WTC11 (cell line): Measurements from ENCODE around the gene LENEP. TPM values are rescaled to one million over a fixed set of nuclear protein-coding genes. Genes with fewer than 3 reads are reported as not detected.
A peak's percentile ranks its signal among the peaks of the same experiment; 100 is the strongest.

ENCODE experiments used
- ATAC-seq: fragments of 200-7000 bp; cut with Tn5 transposase; 2 replicates; pipeline ENCODE4 v1.10.0; 2021; ENCODE audit warnings: mild to moderate bottlenecking, moderate library complexity
- CTCF ChIA-PET: fragments of 300-600 bp; sonication (Branson Sonifier 250); formaldehyde crosslinking; loops from one replicate; lab custom pipeline; 2021; ENCODE audit warnings: antibody characterized with exemption; lab: Charles Lee
- POLR2A ChIA-PET: fragments of 350-600 bp; sonication (Branson Sonifier 250); formaldehyde crosslinking; loops from one replicate; lab custom pipeline; 2021; ENCODE audit warnings: antibody characterized with exemption; lab: Charles Lee
- DNase-seq: peaks from one replicate; pipeline ENCODE4 v3.0.0; 2021; ENCODE audit warnings: low spot score
- H3K27ac Mint-ChIP-seq: 2 replicates; pipeline ENCODE4 v1.8.0; 2021; ENCODE audit warnings: mixed read lengths
- H3K27me3 Mint-ChIP-seq: 2 replicates; pipeline ENCODE4 v1.8.0; 2021; ENCODE audit warnings: low read depth, mild to moderate bottlenecking, moderate library complexity, mixed read lengths
- H3K36me3 Mint-ChIP-seq: 2 replicates; pipeline ENCODE4 v1.8.0; 2021; ENCODE audit warnings: mixed read lengths
- H3K4me1 Mint-ChIP-seq: 2 replicates; pipeline ENCODE4 v1.8.0; 2022; ENCODE audit warnings: mixed read lengths
- H3K4me3 Mint-ChIP-seq: 2 replicates; pipeline ENCODE4 v1.8.0; 2021; ENCODE audit warnings: mild to moderate bottlenecking, moderate library complexity, mixed read lengths
- H3K9me3 Mint-ChIP-seq: 2 replicates; pipeline ENCODE4 v1.8.0; 2021; ENCODE audit warnings: mixed read lengths
- CBFB ChIP-seq: sonication (generic); formaldehyde crosslinking; IDR thresholded peaks from 2 replicates; pipeline ENCODE4 v1.8.1; 2022; ENCODE audit warnings: mild to moderate bottlenecking, low read depth, missing genetic modification reagents
- CREB1 ChIP-seq: sonication (generic); formaldehyde crosslinking; IDR thresholded peaks from 2 replicates; pipeline ENCODE4 v1.8.0; 2023; ENCODE audit warnings: mild to moderate bottlenecking, missing genetic modification reagents
- E2F5 ChIP-seq: sonication (generic); formaldehyde crosslinking; IDR thresholded peaks from 2 replicates; pipeline ENCODE4 v1.8.1; 2022; ENCODE audit warnings: mild to moderate bottlenecking, moderate library complexity, missing genetic modification reagents
- ETV6 ChIP-seq: sonication (generic); formaldehyde crosslinking; IDR thresholded peaks from 2 replicates; pipeline ENCODE4 v1.8.1; 2022; ENCODE audit warnings: mild to moderate bottlenecking, missing genetic modification reagents
- HMGXB4 ChIP-seq: sonication (generic); formaldehyde crosslinking; IDR thresholded peaks from 2 replicates; pipeline ENCODE4 v1.8.1; 2023; ENCODE audit warnings: mild to moderate bottlenecking, moderate library complexity, missing genetic modification reagents
- MLX ChIP-seq: sonication (generic); formaldehyde crosslinking; IDR thresholded peaks from 2 replicates; pipeline ENCODE4 v1.8.1; 2023; ENCODE audit warnings: mild to moderate bottlenecking, missing genetic modification reagents, moderate library complexity
- NR1H2 ChIP-seq: sonication (generic); formaldehyde crosslinking; IDR thresholded peaks from 2 replicates; pipeline ENCODE4 v1.9.0; 2021; ENCODE audit warnings: mild to moderate bottlenecking, moderate library complexity, missing genetic modification reagents
- NR2C2 ChIP-seq: sonication (generic); formaldehyde crosslinking; IDR thresholded peaks from 2 replicates; pipeline ENCODE4 v1.8.0; 2022; ENCODE audit warnings: mild to moderate bottlenecking, missing genetic modification reagents
- RORB ChIP-seq: fragments of 250-450 bp; sonication (Bioruptor Pico); IDR thresholded peaks from 2 replicates; pipeline ENCODE4 v1.9.0; 2021; ENCODE audit warnings: mild to moderate bottlenecking
- SP1 ChIP-seq: sonication (generic); formaldehyde crosslinking; conservative IDR thresholded peaks from 2 replicates; pipeline ENCODE4 v1.8.1; 2022; ENCODE audit warnings: missing genetic modification reagents
- total RNA-seq: library from RNA; stranded (reverse); gene quantifications from 3 replicates; pipeline ENCODE4 v1.2.3, GENCODE V29; 2021
- TF ChIP-seq, protein P1 (sequence below): sonication (generic); formaldehyde crosslinking; IDR thresholded peaks from 2 replicates; pipeline ENCODE4 v1.8.1; 2023; ENCODE audit warnings: mild to moderate bottlenecking, missing genetic modification reagents, borderline replicate concordance
- TF ChIP-seq, protein P2 (sequence below): sonication (generic); formaldehyde crosslinking; IDR thresholded peaks from 2 replicates; pipeline ENCODE4 v1.8.0; 2022; ENCODE audit warnings: missing genetic modification reagents
- TF ChIP-seq, protein P3 (sequence below): sonication (generic); formaldehyde crosslinking; IDR thresholded peaks from 2 replicates; pipeline ENCODE4 v1.8.0; 2022; ENCODE audit warnings: mild to moderate bottlenecking, missing genetic modification reagents
- TF ChIP-seq, protein P4 (sequence below): fragments of 250-450 bp; sonication (Bioruptor Pico); IDR thresholded peaks from 2 replicates; pipeline ENCODE4 v1.9.0; 2021; ENCODE audit warnings: moderate library complexity, mild to moderate bottlenecking, inconsistent platforms, borderline replicate concordance
- TF ChIP-seq, protein P5 (sequence below): sonication (generic); formaldehyde crosslinking; IDR thresholded peaks from 2 replicates; pipeline ENCODE4 v1.8.1; 2022; ENCODE audit warnings: low read depth, missing genetic modification reagents, borderline replicate concordance
- TF ChIP-seq, protein P6 (sequence below): fragments of 200-600 bp; IDR thresholded peaks from 2 replicates; pipeline ENCODE4 v1.8.0; 2022; ENCODE audit warnings: antibody characterized with exemption

The LENEP gene
- total RNA-seq, 1 experiment from 2014 or later, result 1.2 TPM

DNA sequence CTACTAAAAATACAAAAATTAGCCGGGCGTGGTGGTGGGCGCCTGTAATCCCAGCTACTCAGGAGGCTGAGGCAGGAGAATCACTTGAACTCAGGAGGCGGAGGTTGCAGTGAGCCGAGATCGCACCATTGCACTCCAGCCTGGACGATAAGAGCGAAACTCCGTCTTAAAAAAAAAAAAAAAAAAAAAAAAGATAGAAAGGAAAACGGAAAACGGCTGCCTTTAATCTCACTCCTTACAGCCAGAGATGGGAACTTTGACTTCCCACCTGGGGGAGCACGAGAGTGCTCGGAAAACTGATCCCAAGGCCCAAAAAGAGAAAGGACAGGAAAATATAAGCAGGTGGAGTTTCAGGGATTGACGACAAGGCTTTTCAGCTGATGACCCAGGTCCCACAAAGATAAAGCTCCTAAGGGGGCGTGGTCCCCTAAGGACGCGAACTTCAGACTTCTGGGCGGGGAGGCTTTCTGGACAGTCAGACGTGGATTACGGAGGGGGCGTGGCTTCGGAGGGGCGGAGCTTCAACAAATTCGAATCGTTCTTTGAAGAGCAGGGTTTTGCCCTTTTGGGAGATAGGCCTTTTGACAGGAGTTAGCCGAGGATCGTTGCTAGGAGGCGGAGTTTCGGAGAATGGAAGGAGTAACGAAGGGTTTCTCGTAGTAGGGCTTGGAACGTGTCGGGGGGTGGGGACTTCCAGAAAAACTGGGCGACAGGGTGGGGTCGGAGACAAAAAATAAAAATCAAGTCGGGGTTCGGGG, 19.9 kb upstream of the LENEP start (continued):
- no peak for TF ChIP-seq NR1H2 (CRISPR knock-in tag)
- no peak for TF ChIP-seq RORB (CRISPR knock-in tag)
- TF ChIP-seq, protein P1, sequence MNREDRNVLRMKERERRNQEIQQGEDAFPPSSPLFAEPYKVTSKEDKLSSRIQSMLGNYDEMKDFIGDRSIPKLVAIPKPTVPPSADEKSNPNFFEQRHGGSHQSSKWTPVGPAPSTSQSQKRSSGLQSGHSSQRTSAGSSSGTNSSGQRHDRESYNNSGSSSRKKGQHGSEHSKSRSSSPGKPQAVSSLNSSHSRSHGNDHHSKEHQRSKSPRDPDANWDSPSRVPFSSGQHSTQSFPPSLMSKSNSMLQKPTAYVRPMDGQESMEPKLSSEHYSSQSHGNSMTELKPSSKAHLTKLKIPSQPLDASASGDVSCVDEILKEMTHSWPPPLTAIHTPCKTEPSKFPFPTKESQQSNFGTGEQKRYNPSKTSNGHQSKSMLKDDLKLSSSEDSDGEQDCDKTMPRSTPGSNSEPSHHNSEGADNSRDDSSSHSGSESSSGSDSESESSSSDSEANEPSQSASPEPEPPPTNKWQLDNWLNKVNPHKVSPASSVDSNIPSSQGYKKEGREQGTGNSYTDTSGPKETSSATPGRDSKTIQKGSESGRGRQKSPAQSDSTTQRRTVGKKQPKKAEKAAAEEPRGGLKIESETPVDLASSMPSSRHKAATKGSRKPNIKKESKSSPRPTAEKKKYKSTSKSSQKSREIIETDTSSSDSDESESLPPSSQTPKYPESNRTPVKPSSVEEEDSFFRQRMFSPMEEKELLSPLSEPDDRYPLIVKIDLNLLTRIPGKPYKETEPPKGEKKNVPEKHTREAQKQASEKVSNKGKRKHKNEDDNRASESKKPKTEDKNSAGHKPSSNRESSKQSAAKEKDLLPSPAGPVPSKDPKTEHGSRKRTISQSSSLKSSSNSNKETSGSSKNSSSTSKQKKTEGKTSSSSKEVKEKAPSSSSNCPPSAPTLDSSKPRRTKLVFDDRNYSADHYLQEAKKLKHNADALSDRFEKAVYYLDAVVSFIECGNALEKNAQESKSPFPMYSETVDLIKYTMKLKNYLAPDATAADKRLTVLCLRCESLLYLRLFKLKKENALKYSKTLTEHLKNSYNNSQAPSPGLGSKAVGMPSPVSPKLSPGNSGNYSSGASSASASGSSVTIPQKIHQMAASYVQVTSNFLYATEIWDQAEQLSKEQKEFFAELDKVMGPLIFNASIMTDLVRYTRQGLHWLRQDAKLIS (CRISPR knock-in tag), result no peak
- peak; percentile 7; the same call in 1 of the 2 replicates for TF ChIP-seq E2F5 (CRISPR knock-in tag)

DNA sequence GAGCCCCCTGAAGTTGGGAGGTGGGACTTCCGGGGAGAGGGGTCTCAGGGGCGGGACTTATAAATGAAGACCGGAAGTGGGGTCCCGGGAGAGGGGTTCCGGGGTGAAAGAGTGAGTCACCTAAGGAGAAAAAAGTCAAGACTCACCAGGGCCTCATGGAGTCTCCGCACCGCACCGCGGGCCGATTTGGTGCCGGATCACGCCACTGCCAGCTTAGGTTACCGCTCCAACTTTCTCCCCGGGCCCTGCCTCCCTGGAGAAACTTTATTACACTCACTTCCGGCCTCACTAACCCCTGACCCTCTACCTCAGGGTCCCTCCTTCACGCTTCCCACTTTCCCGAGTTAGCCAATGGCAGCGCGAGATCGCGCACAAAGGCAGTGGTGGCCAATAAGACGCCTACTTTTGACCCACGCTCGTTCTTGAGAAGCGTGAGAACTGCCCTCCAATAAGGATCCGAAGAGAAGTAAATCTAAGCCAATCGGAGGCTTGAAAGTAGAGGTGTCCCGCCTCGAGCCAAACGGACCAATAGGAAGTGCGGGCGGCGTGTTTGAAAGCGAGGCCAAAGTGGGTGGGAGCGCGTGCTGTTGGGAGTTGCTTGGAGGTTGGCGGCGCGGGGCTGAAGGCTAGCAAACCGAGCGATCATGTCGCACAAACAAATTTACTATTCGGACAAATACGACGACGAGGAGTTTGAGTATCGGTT, 19.1 kb upstream of the LENEP start, which contains the start of gene CKS1B:
Gene CKS1B, plus strand, starts transcription at position 580 of the 706 bp plus-strand sequence. Its CDS starts 65 bp downstream, at position 645.
- DNase-seq (peak; percentile 96), ATAC-seq (peak; percentile 62)
- Mint-ChIP-seq H3K27me3 (no peaks in the 10 kb centered on the region), H3K36me3 (peaks cover 14% of the 10 kb centered on the region), H3K9me3 (no peaks in the 10 kb centered on the region), H3K27ac (no peak within 1 kb of the TSS), H3K4me3 (no peak within 1 kb of the TSS), H3K4me1 (peaks cover 28% of the 10 kb centered on the region)
- ChIA-PET POLR2A (interaction anchor here (0.7 to 7.3 kb wide), 14 partner anchors 9 to 199 kb away, joined by 3 to 176 read pairs (median 6); partner anchors contain the start of genes FLAD1, KCNN3, KRTCAP2 and LENEP), CTCF (interaction anchor here (0.7 to 8.3 kb wide), 14 partner anchors 8 to 362 kb away, joined by 3 to 176 read pairs (median 12); partner anchors contain the start of genes EFNA4, FLAD1, LENEP and PBXIP1)
- peak; percentile 53; the same call in 1 of the 2 replicates for TF ChIP-seq NR2C2 (CRISPR knock-in tag)
- TF ChIP-seq, protein P2, sequence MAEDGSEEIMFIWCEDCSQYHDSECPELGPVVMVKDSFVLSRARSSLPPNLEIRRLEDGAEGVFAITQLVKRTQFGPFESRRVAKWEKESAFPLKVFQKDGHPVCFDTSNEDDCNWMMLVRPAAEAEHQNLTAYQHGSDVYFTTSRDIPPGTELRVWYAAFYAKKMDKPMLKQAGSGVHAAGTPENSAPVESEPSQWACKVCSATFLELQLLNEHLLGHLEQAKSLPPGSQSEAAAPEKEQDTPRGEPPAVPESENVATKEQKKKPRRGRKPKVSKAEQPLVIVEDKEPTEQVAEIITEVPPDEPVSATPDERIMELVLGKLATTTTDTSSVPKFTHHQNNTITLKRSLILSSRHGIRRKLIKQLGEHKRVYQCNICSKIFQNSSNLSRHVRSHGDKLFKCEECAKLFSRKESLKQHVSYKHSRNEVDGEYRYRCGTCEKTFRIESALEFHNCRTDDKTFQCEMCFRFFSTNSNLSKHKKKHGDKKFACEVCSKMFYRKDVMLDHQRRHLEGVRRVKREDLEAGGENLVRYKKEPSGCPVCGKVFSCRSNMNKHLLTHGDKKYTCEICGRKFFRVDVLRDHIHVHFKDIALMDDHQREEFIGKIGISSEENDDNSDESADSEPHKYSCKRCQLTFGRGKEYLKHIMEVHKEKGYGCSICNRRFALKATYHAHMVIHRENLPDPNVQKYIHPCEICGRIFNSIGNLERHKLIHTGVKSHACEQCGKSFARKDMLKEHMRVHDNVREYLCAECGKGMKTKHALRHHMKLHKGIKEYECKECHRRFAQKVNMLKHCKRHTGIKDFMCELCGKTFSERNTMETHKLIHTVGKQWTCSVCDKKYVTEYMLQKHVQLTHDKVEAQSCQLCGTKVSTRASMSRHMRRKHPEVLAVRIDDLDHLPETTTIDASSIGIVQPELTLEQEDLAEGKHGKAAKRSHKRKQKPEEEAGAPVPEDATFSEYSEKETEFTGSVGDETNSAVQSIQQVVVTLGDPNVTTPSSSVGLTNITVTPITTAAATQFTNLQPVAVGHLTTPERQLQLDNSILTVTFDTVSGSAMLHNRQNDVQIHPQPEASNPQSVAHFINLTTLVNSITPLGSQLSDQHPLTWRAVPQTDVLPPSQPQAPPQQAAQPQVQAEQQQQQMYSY (CRISPR knock-in tag), result 0 out of 2 replicates have a peak, but pooled peaks have one; percentile 9
- TF ChIP-seq, protein P3, sequence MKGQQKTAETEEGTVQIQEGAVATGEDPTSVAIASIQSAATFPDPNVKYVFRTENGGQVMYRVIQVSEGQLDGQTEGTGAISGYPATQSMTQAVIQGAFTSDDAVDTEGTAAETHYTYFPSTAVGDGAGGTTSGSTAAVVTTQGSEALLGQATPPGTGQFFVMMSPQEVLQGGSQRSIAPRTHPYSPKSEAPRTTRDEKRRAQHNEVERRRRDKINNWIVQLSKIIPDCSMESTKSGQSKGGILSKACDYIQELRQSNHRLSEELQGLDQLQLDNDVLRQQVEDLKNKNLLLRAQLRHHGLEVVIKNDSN, result peak; percentile 35; the same call in 1 of the 2 replicates
- TF ChIP-seq CREB1 (CRISPR knock-in tag), result 0 out of 2 replicates have a peak, but pooled peaks have one; percentile 41
- TF ChIP-seq, protein P4, sequence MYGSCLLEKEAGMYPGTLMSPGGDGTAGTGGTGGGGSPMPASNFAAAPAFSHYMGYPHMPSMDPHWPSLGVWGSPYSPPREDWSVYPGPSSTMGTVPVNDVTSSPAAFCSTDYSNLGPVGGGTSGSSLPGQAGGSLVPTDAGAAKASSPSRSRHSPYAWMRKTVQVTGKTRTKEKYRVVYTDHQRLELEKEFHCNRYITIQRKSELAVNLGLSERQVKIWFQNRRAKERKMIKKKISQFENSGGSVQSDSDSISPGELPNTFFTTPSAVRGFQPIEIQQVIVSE (CRISPR knock-in tag), result no peak
- TF ChIP-seq SP1, result peak; percentile 69
- TF ChIP-seq, protein P5, sequence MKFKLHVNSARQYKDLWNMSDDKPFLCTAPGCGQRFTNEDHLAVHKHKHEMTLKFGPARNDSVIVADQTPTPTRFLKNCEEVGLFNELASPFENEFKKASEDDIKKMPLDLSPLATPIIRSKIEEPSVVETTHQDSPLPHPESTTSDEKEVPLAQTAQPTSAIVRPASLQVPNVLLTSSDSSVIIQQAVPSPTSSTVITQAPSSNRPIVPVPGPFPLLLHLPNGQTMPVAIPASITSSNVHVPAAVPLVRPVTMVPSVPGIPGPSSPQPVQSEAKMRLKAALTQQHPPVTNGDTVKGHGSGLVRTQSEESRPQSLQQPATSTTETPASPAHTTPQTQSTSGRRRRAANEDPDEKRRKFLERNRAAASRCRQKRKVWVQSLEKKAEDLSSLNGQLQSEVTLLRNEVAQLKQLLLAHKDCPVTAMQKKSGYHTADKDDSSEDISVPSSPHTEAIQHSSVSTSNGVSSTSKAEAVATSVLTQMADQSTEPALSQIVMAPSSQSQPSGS, result no peak
- TF ChIP-seq HMGXB4 (CRISPR knock-in tag), result 0 out of 2 replicates have a peak, but pooled peaks have one; percentile 28
- TF ChIP-seq MLX (CRISPR knock-in tag), result no peak
- TF ChIP-seq, protein P6, sequence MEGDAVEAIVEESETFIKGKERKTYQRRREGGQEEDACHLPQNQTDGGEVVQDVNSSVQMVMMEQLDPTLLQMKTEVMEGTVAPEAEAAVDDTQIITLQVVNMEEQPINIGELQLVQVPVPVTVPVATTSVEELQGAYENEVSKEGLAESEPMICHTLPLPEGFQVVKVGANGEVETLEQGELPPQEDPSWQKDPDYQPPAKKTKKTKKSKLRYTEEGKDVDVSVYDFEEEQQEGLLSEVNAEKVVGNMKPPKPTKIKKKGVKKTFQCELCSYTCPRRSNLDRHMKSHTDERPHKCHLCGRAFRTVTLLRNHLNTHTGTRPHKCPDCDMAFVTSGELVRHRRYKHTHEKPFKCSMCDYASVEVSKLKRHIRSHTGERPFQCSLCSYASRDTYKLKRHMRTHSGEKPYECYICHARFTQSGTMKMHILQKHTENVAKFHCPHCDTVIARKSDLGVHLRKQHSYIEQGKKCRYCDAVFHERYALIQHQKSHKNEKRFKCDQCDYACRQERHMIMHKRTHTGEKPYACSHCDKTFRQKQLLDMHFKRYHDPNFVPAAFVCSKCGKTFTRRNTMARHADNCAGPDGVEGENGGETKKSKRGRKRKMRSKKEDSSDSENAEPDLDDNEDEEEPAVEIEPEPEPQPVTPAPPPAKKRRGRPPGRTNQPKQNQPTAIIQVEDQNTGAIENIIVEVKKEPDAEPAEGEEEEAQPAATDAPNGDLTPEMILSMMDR, result no peak
- no peak for TF ChIP-seq CBFB (CRISPR knock-in tag)
- peak; percentile 78 for TF ChIP-seq ETV6 (CRISPR knock-in tag)
